ENCODE measurements around the gene NRG3. TPM values are rescaled to one million over a fixed set of nuclear protein-coding genes. Genes with fewer than 3 reads are reported as not detected.
"Not testable (repeated sequence)": the region's sequence is repeated elsewhere in the genome, so short reads cannot be mapped to it uniquely, and the experiment has no call there.

Gene NRG3
- polyA plus RNA-seq, 3 donors, result 12.9 to 15.5 (median 14.6) TPM

DNA sequence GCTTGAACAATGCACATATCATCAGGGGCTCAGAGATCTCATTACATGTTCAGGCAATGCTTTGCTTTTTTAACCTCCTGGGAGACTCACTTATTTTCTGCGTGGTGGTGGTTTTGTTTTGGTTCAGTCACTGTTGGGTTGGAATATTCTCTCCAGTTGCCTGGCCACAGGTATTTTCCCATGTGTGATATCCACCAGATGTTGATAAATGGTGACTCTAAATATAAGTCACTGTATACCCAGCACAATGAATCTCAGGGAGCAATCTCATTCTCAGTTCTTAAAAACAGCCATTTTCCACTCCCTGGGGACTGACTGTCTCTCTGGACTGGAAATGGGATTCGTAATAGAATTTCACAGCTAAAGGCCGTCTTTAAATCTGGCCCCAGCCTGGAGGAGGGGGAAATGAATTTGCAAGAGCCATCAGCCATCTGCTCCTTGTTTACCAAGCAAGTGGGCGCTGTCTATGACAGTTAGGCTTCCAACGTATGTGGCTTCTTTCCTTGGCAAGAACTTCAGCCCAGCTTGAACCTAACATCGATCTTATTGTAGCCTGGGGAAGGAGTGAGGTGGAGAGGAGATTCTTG, 1106.2 kb downstream of the NRG3 start:
- DNase-seq, result no peak

DNA sequence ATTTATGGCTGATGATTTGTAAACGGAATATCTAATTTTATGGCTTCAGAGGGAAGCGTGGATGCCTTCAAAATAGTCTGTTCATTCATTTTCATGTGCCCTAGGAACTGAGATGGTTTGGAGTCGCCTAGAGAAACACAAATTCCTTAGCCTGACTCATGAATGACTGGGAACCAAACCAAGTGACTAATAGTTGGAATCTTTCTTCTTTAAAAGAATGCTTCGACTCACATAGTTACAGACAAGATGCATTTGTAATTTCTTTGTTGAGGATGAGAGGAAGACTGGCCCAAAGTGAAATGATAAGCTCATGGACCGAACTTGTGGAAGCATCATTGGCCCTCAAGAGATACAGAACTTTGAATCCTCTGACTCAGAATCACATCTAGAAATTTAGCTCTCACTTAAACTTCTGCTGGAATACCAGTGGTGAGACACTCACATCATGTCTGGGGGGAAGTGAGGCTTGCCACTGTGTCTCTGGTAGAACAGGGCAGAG, 1107.2 kb downstream of the NRG3 start:
- DNase-seq, result no peak

DNA sequence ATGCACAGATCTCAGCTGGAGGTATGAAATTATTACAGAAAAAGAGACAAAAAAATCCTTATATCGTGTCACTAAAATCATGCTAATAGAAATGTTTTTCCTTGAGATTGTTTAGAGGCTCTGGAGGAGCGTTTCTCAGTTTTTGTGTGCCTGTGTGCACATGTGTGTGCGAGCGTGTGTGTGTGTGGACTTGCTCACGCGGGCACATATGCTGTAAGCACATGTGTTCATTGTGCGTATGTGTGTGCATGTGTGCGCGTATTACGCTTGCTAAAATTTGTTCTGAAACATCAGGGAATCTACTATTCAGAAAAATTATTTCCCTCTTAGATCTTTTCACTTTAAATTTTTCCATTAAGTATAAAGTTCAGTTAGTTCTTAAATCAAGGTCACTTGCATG, 1111.2 kb downstream of the NRG3 start:
- no peak for DNase-seq

DNA sequence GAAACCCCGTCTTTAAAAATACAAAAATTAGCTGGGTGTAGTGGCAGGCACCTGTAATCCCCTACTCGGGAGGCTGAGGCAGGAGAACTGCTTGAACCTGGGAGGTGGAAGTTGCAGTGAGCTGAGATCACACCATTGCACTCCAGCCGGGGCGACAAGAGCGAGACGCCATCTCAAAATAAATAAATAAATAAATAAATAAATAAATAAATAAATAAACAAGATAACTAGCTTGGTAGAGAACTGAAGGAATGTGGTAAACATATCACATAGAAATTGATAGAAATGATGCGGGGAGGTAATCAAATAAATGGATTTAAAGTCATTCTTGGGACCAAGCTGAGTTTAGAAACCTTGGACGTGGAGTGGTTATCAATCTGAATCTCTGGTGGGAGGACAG, 1131.5 kb downstream of the NRG3 start:
- DNase-seq, result not testable (repeated sequence)

DNA sequence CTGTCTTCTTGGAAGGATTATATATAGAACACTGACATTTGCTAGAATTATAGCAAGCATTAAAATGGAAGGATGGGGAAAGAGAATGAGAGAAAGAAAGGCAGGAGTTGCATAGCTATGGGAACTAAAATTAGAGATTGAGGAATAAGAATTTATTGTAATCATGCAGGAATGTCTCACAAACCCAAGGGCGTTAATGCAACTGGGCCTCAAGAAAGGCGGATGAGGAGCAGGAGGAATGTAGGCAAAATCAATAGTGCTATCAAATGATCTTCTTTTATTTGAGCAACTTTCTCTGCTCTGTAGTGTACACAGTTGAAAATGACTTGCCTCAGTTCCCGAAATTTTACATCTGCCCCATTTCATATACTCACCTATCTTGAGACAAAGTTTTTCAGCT, 1132.5 kb downstream of the NRG3 start:
- no peak for DNase-seq

DNA sequence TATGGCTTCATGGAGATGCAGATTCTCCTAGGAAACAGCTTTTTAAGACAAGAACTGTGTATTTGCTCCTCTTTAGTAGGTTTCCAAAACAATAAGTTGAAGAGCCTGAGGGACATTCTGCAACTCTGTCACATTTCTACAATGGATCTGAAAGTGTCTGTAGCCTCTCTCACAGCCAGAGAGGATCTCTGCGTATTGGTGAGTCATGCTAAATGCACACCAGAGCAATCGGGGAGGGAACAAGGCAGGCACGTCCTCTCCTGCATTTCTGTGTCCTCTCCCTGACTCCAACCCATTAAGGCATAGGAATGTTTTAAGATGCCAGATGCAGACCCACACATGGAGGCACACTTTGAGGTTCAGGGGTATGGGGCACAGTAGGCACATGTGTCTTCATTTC, 1137.9 kb downstream of the NRG3 start:
- DNase-seq, result no peak

DNA sequence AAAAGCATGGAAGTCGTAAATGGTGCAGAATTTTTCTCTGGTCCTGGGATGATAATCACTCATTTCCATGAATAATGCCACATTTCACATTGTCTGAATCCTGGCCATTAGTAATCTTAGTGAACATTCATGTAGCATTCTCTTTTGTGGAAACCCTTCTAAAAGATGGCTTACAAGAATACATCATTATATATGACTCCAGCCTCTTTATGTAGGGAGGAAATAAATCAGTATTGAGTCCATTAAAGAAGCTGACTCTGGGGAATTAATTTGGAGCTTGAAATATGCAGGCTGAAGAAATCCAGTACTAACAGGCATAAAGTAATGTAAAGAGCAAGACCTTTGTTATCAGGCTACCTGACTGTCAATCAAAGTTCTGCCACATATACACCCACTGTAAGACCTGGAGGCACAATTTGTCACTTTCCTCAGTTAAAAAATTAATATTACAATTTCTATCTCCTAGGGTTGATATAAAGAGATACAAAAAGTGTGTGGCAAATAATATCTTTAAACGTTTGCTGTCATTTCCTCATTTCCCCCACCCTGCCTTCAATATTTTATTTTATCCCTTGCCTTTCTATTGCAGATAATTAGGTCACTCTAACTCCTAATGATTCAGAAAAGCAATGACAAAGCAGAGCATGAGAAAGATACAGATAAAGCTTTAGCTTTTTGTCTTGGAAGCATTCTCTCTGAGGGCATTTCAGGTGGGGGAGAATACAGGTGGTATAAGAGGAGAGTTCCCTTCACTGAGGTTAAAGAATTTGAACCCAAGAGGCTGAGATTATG, 1142.3 kb downstream of the NRG3 start:
- no peak for DNase-seq

DNA sequence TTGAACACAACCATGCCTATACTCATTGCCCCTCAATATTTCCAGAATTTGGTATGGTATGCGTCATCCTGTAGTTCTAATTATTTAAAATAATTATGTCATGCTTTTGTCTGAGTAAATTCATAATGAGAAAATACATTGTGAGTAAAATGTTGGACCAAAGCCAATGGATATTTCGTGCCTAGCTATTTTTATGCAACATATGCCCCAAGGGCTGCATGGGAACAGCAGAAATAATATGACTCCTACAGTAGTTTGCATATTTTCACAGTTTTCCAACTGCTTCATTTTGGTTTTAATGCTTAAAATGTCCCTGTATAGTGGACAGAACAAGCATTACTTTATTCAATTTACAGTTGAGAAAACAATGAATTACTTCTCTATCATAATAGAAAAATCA, 1148.7 kb downstream of the NRG3 start:
- peak; percentile 15 for DNase-seq

All from renal pelvis (tissue), 4 donors.